NCI-H2227 (cell line): Measurements from ENCODE around the gene TMEM121.

Experiments used
- DNase-seq: peaks from one replicate; lab custom pipeline; 2025; ENCODE audit not compliant: unreplicated experiment; lab: John Stamatoyannopoulos, UW

Gene TMEM121

DNA sequence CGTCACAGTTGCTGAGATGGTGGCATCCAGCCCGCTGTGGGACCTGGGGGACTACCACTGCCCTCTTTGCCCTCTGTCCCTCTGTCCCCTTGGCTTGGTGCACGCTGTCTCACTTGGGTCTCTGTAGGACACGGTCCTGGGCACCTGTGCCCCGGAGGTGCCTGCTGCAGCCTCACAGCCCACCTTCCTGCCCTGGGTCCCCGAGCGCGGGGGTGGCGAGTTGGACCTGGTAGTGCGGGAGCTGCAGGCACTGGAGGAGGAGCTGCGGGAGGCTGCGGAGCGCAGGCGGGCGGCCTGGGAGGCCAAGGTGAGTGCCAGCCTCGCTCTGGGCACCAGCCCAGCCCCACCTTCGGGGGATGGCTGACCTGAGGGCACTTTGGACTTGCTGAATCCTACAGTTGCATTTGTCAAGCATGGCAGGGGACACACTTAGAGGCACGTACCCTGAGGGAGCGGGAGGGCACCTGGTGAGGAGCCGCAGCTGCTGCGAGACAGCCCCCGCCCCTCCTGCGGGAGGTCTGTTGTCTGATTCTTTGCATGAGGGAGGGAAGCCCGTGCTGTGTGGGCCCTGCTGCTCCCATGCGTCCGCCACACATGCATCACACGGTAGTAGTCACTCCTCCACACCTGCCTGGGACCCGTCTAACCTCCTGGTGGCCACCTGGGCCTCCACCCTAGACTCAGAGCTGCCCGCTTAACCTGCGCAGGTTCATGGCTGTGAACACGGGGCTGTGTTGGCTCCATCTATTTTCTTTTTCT lies 28.5 kb upstream of the TMEM121 start:
- peak; percentile 29 for DNase-seq

DNA sequence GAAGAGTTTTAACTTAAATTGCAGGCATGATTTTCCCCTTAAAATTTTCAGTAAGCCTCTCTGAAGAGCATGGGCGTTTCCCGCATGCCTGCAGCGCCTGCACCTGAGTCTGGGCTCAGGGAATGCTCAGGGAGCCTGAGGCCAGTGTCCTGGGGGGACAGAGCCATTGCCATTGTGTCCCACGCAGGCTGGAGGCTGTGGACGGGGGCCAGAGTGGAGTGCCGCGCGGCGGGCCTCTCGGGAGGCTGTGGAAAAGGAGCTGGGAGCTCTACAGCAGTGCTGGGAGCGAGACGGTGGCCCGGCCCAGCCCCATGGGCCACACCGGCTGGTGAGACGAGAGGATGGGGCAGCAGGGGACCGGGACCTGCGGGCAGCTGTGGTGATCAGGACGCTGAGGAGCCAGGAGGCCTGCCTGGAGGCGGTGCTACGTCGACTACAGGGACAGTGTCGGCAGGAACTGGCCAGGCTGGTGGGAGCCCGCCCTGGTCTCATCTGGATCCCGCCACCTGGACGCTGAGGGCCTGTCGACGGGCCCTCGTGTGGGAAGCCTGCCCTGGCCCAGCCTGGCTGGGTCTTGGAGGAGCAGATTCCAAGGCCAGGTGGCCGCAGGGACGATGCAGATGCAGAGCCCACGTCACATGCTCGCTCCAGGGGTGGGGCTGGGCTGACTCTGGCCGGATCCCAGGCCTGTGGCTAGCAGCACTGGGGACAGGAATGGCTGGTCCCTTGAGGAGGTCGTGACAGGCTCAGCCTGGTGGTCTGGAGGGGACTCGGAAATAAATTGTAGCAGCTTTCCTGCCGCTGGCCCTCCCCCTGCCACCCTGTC lies 27.7 kb upstream of the TMEM121 start:
- no peak for DNase-seq

DNA sequence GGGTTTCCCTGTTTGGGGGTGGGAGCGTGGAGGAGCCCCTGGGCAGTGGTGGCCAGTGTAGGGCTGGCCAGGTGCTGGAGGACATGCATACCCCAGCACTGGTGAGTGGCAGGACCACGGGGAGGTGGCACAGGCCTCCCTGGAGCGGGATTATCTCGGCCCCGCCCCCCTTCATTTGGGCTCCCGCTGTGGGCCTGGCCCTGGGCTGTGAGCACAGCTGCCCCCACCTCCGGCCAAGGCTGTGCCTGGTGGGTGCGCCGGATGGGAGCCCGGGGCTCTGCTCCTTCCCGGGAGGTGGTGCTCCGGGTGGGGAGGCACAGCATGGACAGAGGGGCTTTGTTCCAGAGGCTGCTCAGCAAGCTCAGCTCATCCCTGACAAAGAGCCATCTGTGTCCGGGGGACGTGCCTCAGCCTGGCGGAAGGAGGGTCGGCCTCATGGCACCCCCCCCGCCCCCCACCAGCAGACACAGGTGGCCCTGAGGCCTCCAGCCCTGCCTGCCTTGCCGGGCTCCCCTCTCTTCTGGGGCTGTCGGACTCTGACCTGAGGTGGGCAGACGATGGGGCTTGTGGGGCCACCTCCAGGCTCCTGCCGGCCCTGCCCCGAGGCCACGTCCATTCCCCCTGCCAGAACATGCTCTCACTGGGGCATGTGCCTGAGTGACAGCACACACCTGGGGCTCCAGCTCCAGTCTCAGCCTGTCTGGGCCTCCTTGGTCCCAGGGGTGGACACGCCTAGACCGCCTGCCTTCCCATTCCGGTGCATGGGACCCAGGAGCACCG lies 26.9 kb upstream of the TMEM121 start:
- no peak for DNase-seq

DNA sequence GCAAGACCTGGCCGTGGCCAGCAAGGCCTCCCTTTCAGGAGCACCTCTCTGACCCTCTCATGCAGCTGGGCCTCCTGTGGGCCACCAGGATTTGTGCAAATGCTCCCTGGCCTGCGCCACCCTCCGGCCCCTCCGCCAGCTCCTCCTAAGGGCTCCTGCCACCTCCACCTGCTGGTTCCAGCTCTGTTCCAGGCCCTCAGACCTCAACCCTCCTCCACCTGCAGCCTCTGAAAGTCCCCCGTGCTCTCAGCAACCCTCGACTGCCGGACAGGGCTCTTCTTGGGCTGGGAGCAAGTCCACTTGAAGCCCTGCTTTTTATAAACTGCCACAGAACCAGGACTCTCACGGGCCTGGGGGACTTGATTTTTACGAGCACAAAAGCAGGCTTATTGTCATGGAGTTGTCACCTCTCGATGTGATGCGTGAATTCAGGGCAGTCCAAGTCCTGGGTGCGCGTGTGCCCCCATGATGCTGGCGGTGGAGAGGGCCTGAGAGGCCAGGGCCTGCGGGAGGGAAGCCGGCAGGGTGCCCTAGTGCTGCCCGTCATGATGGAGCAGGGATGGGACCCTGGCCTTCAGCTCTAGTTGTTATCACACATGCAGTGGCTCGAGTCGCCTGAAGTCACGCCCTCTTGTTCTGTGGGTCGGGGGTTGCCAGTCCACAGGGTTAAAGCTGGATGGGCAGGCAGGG lies 26.2 kb upstream of the TMEM121 start:
- no peak for DNase-seq

DNA sequence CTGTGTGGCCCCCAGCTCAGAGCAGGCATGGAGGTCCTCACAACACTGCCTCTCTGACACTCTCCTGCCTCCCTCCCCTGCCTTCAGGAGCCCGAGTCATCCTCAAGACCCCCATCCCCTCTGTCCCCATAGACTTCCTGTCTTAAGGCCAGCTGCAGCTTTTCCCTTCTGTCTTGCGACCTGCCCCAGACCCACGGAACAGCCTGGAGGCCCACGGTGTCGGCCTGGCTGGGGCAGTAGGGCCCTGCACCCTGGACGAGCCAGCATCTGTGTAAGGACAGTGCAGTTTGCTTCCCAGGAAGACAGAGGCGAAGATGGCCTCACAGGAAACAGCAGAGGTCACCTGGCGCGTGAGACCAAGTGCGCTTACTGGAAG lies 25.7 kb upstream of the TMEM121 start:
- no peak for DNase-seq

DNA sequence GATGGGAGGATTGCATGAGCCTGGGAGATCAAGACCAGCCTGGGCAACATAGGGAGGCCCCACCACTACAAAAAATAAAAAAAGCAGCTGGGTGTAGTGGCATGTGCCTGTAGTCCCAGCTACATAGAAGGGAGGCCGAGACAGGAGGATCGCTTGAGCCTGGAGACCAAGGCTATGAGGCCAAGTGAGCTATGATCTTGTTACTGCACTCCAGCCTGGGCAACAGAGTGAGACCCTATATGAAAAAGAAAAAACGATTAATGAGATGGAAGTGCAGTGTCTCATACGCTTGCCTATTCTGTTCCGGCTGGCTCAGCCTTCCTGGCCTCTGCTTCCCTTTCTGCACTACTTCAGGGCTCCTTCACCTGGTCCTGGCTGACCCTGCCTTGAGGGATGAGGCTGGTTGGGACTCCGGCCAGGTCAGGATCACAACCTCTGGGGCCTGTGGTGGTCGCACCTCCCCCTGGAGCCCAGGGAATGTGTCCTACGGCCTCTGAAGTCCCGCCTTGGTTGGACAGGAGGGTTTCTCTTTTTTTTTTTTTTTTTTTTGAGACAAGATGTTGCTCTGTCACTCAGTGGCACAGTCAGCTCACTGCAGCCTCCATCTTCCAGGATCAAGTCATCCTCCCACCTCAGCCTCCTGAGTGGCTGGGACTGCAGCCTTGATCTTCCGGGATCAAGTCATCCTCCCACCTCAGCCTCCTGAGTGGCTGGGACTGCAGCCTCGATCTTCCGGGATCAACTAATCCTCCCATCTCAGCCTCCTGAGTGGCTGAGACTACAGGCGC lies 24.7 kb upstream of the TMEM121 start:
- DNase-seq = no peak

DNA sequence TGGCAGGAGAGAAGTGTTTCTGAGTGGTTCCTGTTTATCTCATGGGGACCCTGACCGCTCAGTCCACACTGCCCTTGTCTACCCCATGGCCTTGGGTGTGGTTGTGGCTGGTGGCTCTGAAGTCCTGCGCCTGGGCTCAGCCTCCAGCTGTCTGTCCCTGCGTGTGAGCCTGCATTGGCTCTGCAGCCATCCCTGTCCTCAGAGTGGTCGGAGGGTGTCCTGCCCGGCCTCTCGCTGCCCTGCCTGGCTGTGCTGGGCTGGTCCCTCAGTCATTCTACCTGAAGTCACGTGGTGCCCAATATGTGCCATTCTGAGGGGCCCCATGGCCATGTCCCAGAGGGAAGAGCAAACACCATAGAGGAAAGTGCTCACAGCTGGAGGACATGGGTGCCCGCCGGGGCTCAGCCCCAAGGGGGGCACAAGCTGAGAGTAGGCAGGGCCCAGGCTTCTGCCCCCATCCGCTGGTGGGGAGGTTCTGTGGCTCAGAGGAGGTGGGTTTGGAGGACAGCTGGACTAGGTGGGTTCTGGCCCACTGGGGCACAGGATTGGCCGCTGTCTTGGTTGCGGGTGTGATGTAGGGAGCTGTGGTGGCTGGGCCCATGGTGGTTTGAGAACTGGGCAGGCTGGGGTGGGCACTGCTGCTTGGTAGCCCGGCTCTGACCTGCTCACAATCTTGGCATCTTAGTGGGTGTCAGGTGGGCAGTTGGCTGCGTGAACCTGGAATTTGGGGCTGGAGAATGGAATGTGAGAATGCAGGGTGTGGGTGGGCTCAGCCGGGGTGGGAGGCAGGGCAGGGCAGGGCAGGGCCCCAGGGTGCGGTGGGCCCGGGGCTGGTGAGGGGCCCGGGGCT lies 23.7 kb upstream of the TMEM121 start:
- no peak for DNase-seq

DNA sequence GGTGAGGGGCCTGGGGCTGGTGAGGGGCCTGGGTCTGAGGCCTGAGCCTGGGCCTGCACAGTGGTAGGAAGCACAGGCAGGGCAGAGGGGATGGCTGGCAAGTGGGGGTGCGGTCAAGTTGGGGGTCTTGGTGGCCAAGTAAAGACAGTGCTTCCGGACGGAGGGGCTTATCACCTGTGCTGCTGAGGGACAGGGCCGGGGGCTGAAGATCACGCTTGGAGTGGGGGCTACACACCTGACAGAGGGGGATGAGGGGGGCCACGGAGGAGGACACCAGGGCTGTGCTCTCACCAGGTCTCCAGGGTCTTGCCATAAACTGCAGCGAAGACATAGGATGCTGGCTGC lies 23.1 kb upstream of the TMEM121 start:
- DNase-seq = no peak

DNA sequence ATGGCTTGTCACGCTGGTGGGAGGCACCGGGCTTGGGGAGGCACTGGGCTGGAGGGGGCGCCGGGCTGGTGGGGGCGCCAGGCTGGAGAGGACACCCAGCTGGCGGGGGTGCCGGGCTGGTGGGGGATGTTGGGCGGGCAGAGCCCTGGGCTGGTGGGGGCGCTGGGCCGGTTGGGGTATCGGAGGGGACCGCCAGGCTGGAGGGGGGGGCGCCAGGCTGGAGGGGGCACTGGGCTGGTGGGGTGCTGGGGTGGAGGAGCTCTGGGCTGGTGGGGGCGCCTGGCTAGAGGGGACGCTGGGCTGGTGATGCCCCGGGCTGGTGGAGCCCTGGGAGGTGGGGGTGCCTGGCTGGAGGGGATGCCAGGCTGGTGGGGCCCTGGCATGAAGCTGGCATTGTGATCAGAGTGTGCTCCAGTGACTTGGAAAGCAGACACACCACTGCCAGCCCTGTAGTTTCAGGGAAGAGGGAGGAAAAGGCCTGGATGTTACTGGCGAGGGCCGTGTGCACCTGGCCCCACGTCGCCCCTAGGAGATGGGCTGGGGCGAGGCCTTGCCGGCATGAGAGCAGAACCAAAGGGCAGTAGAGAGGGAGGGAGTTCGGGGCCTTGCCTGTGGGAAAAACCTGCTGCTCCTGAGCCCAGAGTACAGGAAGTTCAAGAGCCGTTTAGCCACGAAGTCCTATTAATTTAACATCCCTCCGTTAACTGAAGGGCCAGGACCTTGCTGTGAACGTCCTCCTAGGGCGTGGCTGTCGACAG lies 22.3 kb upstream of the TMEM121 start:
- DNase-seq = no peak

DNA sequence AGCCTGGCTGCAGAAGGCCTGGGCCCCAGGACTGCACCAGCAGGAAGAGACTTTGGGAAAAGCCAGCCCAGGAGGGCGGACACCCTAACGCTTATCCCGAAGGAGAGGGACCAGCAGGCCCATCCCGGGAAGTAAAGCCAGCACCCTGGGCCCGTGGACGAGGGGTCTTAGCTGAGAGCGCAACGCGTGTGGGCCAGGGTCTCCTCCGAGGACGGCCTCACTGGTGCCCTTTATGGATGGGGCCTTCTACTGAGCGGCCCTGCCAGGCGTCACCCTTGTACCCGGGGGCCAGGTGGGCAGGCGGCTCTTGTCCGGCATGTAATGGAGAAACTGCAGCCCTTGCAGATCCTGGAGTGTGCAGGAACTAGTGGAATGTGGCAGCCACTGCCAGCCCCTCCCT lies 21.3 kb upstream of the TMEM121 start:
- DNase-seq = no peak

DNA sequence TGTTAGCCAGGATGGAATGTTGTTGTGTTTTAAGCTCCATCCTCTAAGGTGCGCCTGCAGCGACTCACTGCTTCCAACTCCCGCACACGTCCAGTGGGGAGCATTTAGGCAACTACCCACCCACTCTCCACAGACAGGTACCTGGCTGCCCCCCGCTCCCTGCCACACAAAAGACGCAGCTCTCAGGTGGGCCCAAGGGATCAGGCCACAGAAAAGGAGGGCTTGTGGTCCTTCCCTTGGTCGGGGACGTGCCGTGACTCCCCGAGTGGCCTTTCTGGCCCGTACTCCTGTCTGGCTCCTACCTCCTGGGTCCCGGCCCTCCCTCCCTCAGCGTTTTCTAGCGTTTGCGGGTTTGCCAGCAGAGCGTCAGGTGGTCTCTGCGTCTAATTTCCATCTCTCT lies 19.1 kb upstream of the TMEM121 start:
- no peak for DNase-seq

DNA sequence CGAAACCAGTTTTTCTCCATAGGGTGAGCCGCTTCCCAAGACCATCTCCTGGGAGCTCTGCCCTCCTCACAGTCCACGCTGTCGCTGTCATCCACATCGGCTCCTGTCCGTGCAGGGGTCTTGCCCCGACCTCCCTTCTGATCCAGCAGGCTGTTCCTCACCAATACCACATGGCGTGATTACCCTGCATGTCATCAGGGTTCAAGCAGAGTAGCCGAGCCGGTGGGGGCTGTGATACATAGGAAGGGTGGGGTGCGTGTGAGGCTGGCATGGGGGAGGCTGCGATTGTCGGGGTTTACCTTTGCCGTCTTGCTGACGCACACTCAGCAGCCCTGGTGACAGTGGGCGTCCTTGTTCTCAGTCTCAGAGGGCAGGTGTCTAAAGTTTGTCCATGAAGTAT lies 18.3 kb upstream of the TMEM121 start:
- DNase-seq = no peak

DNA sequence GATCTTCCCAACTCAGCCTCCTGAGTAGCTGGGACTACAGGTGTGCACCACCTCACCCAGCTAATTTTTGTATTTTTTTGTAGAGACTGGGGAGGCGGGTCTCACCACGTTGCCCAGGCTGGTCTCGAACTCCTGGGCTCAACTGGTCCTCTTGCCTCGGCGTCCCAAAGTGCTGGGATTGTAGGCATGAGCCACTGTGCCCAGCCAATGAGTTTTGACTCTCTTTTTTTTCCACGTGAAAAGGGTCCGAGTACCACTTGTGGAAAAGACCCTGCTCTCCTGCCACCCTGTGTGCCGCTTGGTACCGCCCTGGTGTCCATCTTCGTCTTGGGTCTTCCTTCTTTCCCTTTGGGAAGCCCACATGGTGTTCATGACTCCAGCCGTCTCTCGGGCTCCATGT lies 17.8 kb upstream of the TMEM121 start:
- no peak for DNase-seq

DNA sequence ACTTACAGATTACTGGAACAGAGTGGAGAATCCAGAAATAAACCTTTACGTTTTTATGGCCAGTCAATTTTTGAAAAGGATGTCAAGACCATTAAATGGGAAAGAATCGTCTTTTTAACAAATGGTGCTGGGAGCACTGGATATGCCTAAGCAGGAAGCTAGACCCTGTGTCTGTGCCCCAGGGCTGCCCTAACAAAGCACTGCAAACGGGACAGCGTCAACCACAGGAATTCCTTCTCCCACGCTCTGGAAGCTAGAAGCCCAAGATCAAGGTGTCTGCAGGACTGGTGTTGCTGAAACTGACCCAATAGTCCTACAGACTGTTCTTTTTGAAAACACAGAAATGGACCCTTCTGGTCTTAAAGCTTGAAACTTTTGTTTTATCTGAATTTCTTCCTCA lies 9.3 kb upstream of the TMEM121 start:
- no peak for DNase-seq

DNA sequence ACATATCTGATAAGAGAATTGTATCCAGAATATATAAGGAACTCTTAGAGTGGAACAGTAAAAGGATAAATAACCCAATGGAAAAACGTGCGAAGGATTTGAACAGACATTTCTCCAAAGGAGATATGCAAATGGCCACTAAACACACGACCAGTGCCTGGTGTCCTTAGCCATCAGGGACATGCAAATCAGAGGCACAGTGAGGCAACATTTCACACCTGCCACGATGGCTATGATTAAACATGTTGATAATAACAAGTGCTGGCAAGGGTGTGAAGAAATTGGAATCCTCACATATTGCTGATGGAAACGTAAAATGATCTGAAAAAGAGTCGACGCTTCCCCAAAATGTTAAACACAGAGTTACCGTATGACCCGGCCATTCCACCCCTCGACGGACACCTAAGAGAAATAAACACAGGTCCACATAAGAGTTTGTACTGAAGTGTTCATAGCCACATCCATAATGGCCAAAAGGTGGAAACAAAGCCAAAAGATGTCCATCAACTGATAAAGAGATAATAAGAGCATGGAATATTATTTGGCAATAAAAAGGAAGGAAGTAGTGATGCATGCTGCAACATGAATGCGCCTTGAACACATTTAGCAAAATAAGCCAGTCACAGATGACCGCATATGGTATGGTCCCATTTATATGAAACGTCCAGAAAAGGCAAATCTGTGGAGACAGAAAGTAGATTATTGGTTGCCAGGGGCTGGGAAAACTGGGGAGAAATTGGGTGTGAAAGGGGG lies 6.3 kb upstream of the TMEM121 start:
- DNase-seq = no peak

DNA sequence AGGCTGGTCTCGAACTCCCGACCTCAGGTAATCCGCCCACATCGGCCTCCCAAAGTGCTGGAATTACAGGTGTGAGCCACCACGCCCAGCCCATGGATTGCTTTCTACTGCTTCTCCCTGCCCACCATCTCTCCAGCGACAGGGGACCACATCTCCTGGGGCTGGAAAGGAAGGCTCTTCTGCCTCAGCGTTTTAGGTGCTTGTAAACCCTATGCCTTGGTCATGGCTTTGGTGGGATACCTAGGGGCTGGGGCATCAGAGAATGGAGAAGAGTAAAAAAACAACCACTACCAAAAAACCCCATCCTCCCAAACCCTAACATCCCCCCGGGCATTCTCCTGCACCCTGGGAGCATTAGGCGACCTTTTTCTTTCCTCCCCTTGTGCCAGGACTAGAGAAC lies 1.1 kb upstream of the TMEM121 start:
- no peak for DNase-seq

DNA sequence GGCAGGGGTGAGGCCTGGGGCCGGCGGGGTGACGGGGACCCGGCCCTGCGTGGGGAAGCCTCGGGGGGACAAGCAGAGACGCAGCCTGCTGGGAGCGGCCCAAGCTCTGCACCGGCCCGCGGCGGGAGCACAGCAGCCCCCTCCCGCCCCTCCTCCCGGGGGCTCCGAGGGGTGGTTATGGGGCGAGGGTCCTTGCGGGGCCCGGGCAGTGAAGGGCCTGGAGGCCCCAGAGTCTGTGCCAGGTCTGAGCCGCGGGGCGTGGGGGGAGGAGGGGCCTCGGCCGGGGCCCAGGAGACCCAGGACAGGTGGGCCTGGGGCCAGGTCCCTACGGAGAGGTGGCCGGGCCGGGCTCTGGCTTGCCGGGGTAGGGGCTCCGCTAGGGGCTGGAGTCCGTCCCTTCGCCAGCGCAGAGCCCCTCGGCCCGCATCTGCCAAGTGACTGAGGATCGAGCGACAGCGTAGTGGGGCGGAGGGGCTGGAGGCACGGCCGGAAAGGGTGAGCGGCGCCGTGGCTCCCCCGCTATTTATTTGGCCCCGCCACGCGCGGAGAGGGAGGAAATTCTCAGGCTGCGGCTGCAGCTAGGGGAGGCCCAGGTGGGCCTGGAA lies 495 bp downstream of the TMEM121 start:
- DNase-seq = peak; percentile 25

DNA sequence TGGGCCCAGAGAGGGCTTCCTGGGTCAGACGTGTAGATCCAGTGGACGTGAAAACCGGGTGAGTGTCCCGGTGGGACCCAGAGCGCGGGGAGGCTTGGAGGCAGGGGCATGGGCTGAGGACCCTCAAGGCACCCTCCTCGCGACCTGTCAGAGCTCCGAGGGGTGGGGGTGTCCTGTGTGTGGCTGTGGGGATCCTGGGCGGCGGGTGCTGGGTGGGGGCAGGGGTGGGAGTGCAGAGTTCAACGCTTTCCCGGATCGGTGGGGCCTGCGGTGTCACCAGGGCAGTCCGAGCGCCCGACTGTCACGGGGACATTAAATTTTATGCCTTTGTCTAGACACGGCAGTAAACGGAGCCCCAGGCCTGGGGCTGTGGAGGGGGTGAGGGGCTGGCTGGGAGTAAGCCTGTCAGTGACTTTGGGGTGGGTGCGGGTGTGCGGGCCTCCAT lies 1.0 kb downstream of the TMEM121 start:
- DNase-seq = no peak
